ENCODE results near the gene SRSF10.
A peak's percentile ranks its signal among the peaks of the same experiment; 100 is the strongest.

SRSF10 gene

GRCh38 chr1:23964235-23964668, 15.9 kb downstream of the SRSF10 start:
- Histone ChIP-seq H3K4me2 (ENCODE audit: low read length) (no peak overlapping the region), H2AFZ (no peak overlapping the region), H3K27ac (no peak overlapping the region), H3K4me3 (ENCODE audit: low read depth, low read length) (no peak overlapping the region), H3K9me3 (ENCODE audit: control insufficient read depth, low read length) (no peaks in the 10 kb centered on the region), H3K79me2 (no peaks in the 10 kb centered on the region), H3K36me3 (ENCODE audit: control insufficient read depth, insufficient read depth, low read length) (no peaks in the 10 kb centered on the region), H3K27me3 (ENCODE audit: control insufficient read depth, insufficient read depth, low read length) (no peaks in the 10 kb centered on the region), H3K9ac (no peak overlapping the region), H3K4me1 (no peaks in the 10 kb centered on the region)
- TF ChIP-seq CTCF (IDR thresholded peaks at IDR 0.05) = no peak

GRCh38 chr1:23963617-23964234, 16.4 kb downstream of the SRSF10 start:
- Histone ChIP-seq H3K9ac (no peak overlapping the region), H3K4me1 (no peaks in the 10 kb centered on the region), H3K4me2 (ENCODE audit: low read length) (no peak overlapping the region), H2AFZ (no peak overlapping the region), H3K79me2 (no peaks in the 10 kb centered on the region), H3K9me3 (ENCODE audit: control insufficient read depth, low read length) (no peaks in the 10 kb centered on the region), H3K36me3 (ENCODE audit: control insufficient read depth, insufficient read depth, low read length) (no peaks in the 10 kb centered on the region), H3K27me3 (ENCODE audit: control insufficient read depth, insufficient read depth, low read length) (no peaks in the 10 kb centered on the region), H3K27ac (no peak overlapping the region), H3K4me3 (ENCODE audit: low read depth, low read length) (no peak overlapping the region)
- no peak for TF ChIP-seq CTCF (IDR thresholded peaks at IDR 0.05)

DNA sequence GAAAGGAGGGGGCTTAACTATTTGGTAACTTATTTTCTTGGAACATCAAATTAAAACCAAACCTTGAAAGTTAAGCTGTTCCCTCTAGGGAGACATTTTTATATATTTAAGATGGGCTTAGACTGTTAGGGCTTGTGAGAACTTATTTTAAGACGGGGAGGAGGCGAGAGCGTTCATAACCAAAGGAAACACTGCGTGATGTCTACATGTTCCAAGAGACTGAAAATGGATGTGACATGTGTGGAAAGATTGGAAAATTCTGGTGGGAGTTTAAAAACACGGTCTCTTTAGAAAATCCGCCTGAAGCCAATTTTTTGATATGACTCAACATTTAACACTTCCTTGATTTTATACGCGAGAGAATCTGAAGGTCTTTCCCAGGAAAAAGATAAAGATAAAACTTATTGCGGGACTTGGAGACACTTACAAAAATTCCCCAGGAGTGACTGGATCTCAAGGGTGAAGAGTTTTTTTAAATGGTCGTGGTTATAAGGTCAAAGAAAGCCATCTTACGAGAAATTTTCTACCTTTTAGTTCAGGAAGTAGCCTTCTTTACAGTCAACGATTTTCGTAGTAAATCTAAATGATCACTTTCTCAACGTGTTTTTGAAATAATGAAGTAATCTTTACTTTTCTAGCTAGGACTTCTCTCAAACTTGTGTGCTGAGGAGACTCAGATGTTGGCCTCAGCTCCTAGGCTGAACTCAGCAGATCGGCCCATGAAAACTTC, 19.7 kb downstream of the SRSF10 start:
- TF ChIP-seq CTCF (IDR thresholded peaks at IDR 0.05) = no peak
- peaks cover 2% of the 10 kb centered on the region for H3K4me1 ChIP-seq

DNA sequence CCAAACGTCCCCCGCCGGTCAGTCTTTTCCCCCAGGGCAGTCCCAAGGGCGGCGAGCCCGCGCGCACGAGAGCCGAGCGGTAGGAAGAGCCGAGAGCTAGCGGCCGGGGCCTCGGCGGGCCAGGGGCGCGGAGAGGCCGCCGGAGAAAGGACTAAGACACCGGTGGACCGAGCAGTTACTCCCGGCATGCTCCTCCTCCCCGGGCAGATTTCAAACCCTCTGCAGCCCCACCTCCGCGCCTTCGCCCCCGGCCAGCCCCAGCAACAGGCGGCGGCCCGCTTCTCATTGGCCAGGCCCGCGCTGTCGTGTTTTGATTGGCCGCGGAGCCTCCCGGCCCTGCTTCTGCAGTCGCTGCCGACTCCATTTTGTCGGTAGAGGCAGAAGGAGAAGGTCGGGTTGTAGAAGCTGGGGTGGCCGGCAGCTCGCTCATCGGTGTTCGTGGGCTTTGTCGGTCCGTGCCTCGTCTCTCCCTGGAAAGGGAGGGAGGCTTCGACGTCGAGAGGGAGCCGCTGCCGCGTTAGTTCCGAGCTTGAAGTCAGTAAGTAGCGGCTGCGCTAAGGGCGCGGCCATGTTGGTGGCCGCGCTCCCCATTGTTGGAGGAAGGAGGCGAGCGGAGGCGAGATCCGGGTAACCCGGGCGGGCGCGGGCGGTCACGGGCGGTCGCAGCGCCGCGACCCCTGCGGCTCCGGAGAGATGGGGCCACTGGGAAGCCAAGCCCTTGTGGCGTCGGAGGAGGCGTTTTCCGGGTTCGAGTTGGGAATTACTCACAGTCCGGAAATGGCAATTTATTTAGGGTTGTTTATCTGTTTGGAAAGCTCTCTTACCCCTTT, 20.5 kb downstream of the SRSF10 start, which contains the start of gene PNRC2:
Gene PNRC2 (plus strand): TSS at position 368 of the 830 bp plus-strand sequence. CDS start 1,630 bp downstream, outside the sequence.
- peak within 1 kb of the TSS; percentile 98 for H3K27ac ChIP-seq
- H3K9me3 ChIP-seq (ENCODE audit: control insufficient read depth, low read length) = no peaks in the 10 kb centered on the region
- H3K9ac ChIP-seq = peak within 1 kb of the TSS; percentile 90
- no peaks in the 10 kb centered on the region for H3K36me3 ChIP-seq (ENCODE audit: control insufficient read depth, insufficient read depth, low read length)
- peak within 1 kb of the TSS; percentile 99 for H3K4me2 ChIP-seq (ENCODE audit: low read length)
- no peak for TF ChIP-seq CTCF (IDR thresholded peaks at IDR 0.05)
- peaks cover 4% of the 10 kb centered on the region for H3K4me1 ChIP-seq
- H3K79me2 ChIP-seq = no peaks in the 10 kb centered on the region
- peak within 1 kb of the TSS; percentile 91 for H3K4me3 ChIP-seq (ENCODE audit: low read depth, low read length)
- no peaks in the 10 kb centered on the region for H3K27me3 ChIP-seq (ENCODE audit: control insufficient read depth, insufficient read depth, low read length)
- peak within 1 kb of the TSS; percentile 89 for H2AFZ ChIP-seq

More for the DNA sequence above, 19.7 kb downstream of the SRSF10 start:
- Histone ChIP-seq H3K27ac (peak overlapping the region; percentile 98), H2AFZ (peak overlapping the region; percentile 89), H3K9me3 (ENCODE audit: control insufficient read depth, low read length) (no peaks in the 10 kb centered on the region), H3K27me3 (ENCODE audit: control insufficient read depth, insufficient read depth, low read length) (no peaks in the 10 kb centered on the region), H3K79me2 (no peaks in the 10 kb centered on the region), H3K4me2 (ENCODE audit: low read length) (peak overlapping the region; percentile 99), H3K4me3 (ENCODE audit: low read depth, low read length) (peak overlapping the region; percentile 91), H3K9ac (peak overlapping the region; percentile 90), H3K36me3 (ENCODE audit: control insufficient read depth, insufficient read depth, low read length) (no peaks in the 10 kb centered on the region)
